ENCODE results near the gene MOCS3. TPM values are rescaled to one million over a fixed set of nuclear protein-coding genes. Genes with fewer than 3 reads are reported as not detected.

MOCS3 gene
- total and polyA plus RNA-seq, 2 donors from 2014 or later: 1.9 to 5.1 TPM

GRCh38 chr20:50980071-50980681, 21.6 kb downstream of the MOCS3 start:
- H3K9ac ChIP-seq (ENCODE audit: low read length in 3 of 3): no peak overlapping the region

GRCh38 chr20:50980851-50981713, 22.5 kb downstream of the MOCS3 start:
- FAIRE-seq: no peak
- H3K4me3 ChIP-seq (ENCODE audit: low read length in 3 of 3): no peak overlapping the region
- DNase-seq: peak in 4 of 5 donors; percentile 66 to 85 (median 74)
- no peak overlapping the region for H3K27ac ChIP-seq (ENCODE audit: low read depth in 2 of 2, low read length in 2 of 2)
- no peaks in the 10 kb centered on the region for H3K27me3 ChIP-seq (ENCODE audit: control insufficient read depth, insufficient read depth, low read length)
- intact Hi-C loops (cut with DNase I): no loop called here
- no peak overlapping the region for H3K9ac ChIP-seq (ENCODE audit: low read length in 3 of 3)
- no peaks in the 10 kb centered on the region for H3K4me1 ChIP-seq (ENCODE audit: control insufficient read depth in 2 of 3, insufficient read depth in 2 of 3, low read depth in 1 of 3, low read length in 3 of 3)
- no peaks in the 10 kb centered on the region for H3K9me3 ChIP-seq (ENCODE audit: control insufficient read depth in 2 of 3, insufficient read depth in 1 of 3, low read length in 3 of 3)
- TF ChIP-seq CTCF (IDR thresholded peaks at IDR 0.05; ENCODE audit: borderline replicate concordance, extremely low read depth, insufficient read depth): peak; percentile 65
- H3K36me3 ChIP-seq (ENCODE audit: control insufficient read depth in 2 of 3, insufficient read depth in 3 of 3, low read length in 3 of 3): no peaks in the 10 kb centered on the region

More at GRCh38 chr20:50980071-50980681, 21.6 kb downstream of the MOCS3 start:
- DNase-seq (no peak), FAIRE-seq (no peak)
- TF ChIP-seq CTCF (IDR thresholded peaks at IDR 0.05; ENCODE audit: borderline replicate concordance, extremely low read depth, insufficient read depth): no peak
- Histone ChIP-seq H3K4me3 (ENCODE audit: low read length in 3 of 3) (no peak overlapping the region), H3K9me3 (ENCODE audit: control insufficient read depth in 2 of 3, insufficient read depth in 1 of 3, low read length in 3 of 3) (no peaks in the 10 kb centered on the region), H3K27ac (ENCODE audit: low read depth in 2 of 2, low read length in 2 of 2) (no peak overlapping the region), H3K36me3 (ENCODE audit: control insufficient read depth in 2 of 3, insufficient read depth in 3 of 3, low read length in 3 of 3) (no peaks in the 10 kb centered on the region), H3K27me3 (ENCODE audit: control insufficient read depth, insufficient read depth, low read length) (no peaks in the 10 kb centered on the region), H3K4me1 (ENCODE audit: control insufficient read depth in 2 of 3, insufficient read depth in 2 of 3, low read depth in 1 of 3, low read length in 3 of 3) (no peaks in the 10 kb centered on the region)
- intact Hi-C loops (cut with DNase I): no loop called here

GRCh38 chr20:50981714-50982048, 23.1 kb downstream of the MOCS3 start:
- no peak overlapping the region for H3K4me3 ChIP-seq (ENCODE audit: low read length in 3 of 3)
- no peaks in the 10 kb centered on the region for H3K4me1 ChIP-seq (ENCODE audit: control insufficient read depth in 2 of 3, insufficient read depth in 2 of 3, low read depth in 1 of 3, low read length in 3 of 3)
- H3K27me3 ChIP-seq (ENCODE audit: control insufficient read depth, insufficient read depth, low read length): no peaks in the 10 kb centered on the region
- H3K9ac ChIP-seq (ENCODE audit: low read length in 3 of 3): no peak overlapping the region
- DNase-seq (no peak), FAIRE-seq (no peak)
- intact Hi-C loops (cut with DNase I): no loop called here
- H3K9me3 ChIP-seq (ENCODE audit: control insufficient read depth in 2 of 3, insufficient read depth in 1 of 3, low read length in 3 of 3): no peaks in the 10 kb centered on the region
- TF ChIP-seq CTCF (IDR thresholded peaks at IDR 0.05; ENCODE audit: borderline replicate concordance, extremely low read depth, insufficient read depth): no peak
- H3K36me3 ChIP-seq (ENCODE audit: control insufficient read depth in 2 of 3, insufficient read depth in 3 of 3, low read length in 3 of 3): no peaks in the 10 kb centered on the region
- no peak overlapping the region for H3K27ac ChIP-seq (ENCODE audit: low read depth in 2 of 2, low read length in 2 of 2)

Data from kidney (tissue), 14 donors.